ENCODE results near the gene UBE2R2. TPM values are rescaled to one million over a fixed set of nuclear protein-coding genes. Genes with fewer than 3 reads are reported as not detected.

The UBE2R2 gene
- total RNA-seq, 5 donors from 2014 or later (not counting 1 experiment from before 2014, with no cell fraction given): 23.8 to 29.3 (median 28.1) TPM

DNA sequence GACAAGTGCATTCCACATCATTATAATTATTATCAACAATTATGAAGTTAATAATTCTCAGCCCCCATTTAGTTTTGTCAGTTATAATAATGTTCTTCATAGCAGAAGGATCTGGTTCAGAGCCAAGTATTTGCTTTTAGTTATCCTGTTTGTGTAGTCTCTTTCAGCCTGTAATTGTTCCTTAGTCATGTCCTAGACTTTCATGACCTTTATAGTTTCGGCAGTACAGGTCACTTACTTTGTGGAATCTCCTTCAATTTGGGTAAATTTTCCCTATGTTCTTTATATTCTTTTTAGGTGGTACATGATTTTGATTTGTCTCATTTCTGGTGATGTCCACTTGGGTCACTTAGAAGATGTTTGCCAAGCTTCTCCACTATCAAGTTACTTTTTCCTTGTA is 34.3 kb downstream of the UBE2R2 start:
- Histone ChIP-seq H3K4me1 (ENCODE audit: control insufficient read depth in 1 of 2, extremely low read depth in 1 of 2, insufficient read depth in 2 of 2, low read length in 2 of 2) (peaks cover 13 to 15% of the 10 kb centered on the region in 2 experiments), H3K9me3 (no peaks in the 10 kb centered on the region), H3K4me3 (ENCODE audit: control insufficient read depth in 1 of 2, extremely low read depth in 1 of 2, low read length in 1 of 2) (no peak overlapping the region), H3K27me3 (replicated peaks in 1 of 2; ENCODE audit: control insufficient read depth in 2 of 2, extremely low read depth in 1 of 2, insufficient read depth in 2 of 2, low read length in 1 of 2) (no peaks in the 10 kb centered on the region), H3K27ac (ENCODE audit: low read length) (no peak overlapping the region), H3K36me3 (ENCODE audit: control insufficient read depth in 2 of 2, extremely low read depth in 1 of 2, insufficient read depth in 1 of 2, low read length in 1 of 2) (no peaks in the 10 kb centered on the region)
- DNase-seq (no peak), ATAC-seq (replicated peaks in 1 of 4) (no peak)
- ChIA-PET CTCF (interaction anchor here in 1 of 2 donors (7.4 kb wide), 1 partner anchor 37 kb away, joined by 78 read pairs; the partner anchor contains the start of gene UBE2R2), POLR2A (interaction anchor here in 1 of 2 donors (0.6 kb wide), 1 partner anchor 617 kb away, joined by 3 read pairs; no protein-coding TSS in a partner anchor)
- Mint-ChIP-seq H3K9me3 (no peaks in the 10 kb centered on the region), H3K4me3 (no peak overlapping the region), H3K4me1 (peaks cover 47 to 58% (median 54%) of the 10 kb centered on the region in 3 donors), H3K27ac (peak overlapping the region; percentile 13 to 29), H3K36me3 (peaks cover 10% of the 10 kb centered on the region), H3K27me3 (no peaks in the 10 kb centered on the region)
- no CpG with 5 or more reads among the region's 1 CpG for WGBS (ENCODE audit: insufficient coverage)

- Histone ChIP-seq H3K27me3 (replicated peaks in 1 of 2; ENCODE audit: control insufficient read depth in 2 of 2, extremely low read depth in 1 of 2, insufficient read depth in 2 of 2, low read length in 1 of 2) (no peaks in the 10 kb centered on the region), H3K36me3 (ENCODE audit: control insufficient read depth in 2 of 2, extremely low read depth in 1 of 2, insufficient read depth in 1 of 2, low read length in 1 of 2) (no peaks in the 10 kb centered on the region), H3K27ac (ENCODE audit: low read length) (no peak overlapping the region), H3K4me1 (ENCODE audit: control insufficient read depth in 1 of 2, extremely low read depth in 1 of 2, insufficient read depth in 2 of 2, low read length in 2 of 2) (peaks cover 7 to 8% of the 10 kb centered on the region in 2 experiments), H3K9me3 (no peaks in the 10 kb centered on the region), H3K4me3 (ENCODE audit: control insufficient read depth in 1 of 2, extremely low read depth in 1 of 2, low read length in 1 of 2) (no peak overlapping the region)
- H3K27ac Mint-ChIP-seq: no peak overlapping the region
- peaks cover 46 to 52% (median 46%) of the 10 kb centered on the region in 3 donors for H3K4me1 Mint-ChIP-seq
- ATAC-seq (replicated peaks in 1 of 4) (peak; percentile 54 to 79 (median 64)), DNase-seq (peak; percentile 16 to 76 (median 47))
- no peaks in the 10 kb centered on the region for H3K9me3 Mint-ChIP-seq
- ChIA-PET CTCF (interaction anchor here (0.6 to 7.4 kb wide), 4 partner anchors 15 to 40 kb away, joined by 3 to 78 read pairs (median 12); partner anchors contain the start of gene UBE2R2 (in 1 of the 2)), POLR2A (interaction anchor here in 1 of 2 donors (0.6 kb wide), 1 partner anchor 68 kb away, joined by 3 read pairs; no protein-coding TSS in a partner anchor)
- H3K27me3 Mint-ChIP-seq: no peaks in the 10 kb centered on the region
- H3K36me3 Mint-ChIP-seq: peaks cover 7% of the 10 kb centered on the region
- H3K4me3 Mint-ChIP-seq: no peak overlapping the region
- WGBS (ENCODE audit: insufficient coverage): no CpG with 5 or more reads among the region's 8 CpGs
Measured at GRCh38 chr9:33852216-33852826, 35.4 kb downstream of the UBE2R2 start.

DNA sequence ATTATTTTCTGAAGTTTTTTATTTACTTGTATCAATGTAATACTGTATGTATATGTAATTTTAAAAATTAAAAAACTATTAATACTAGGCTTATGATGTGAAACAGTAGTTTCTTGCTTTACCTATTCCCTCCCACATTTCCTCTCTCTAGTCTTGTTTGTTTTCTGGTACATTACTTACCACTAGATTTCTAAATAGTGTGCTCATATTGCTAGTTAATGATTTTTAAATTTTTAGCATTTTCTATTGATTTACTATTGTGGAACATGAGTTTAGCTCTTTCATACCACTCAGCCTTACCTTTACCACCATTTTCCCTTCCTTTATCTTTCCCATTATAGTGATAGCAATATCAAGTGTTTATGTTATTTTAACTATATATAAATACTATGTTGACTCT is 39.3 kb downstream of the UBE2R2 start:
- Mint-ChIP-seq H3K27me3 (no peaks in the 10 kb centered on the region), H3K9me3 (no peaks in the 10 kb centered on the region), H3K36me3 (peaks cover 11% of the 10 kb centered on the region), H3K4me3 (no peak overlapping the region), H3K27ac (peak overlapping the region in 1 of 2 donors; percentile 16), H3K4me1 (peaks cover 45 to 47% (median 45%) of the 10 kb centered on the region in 3 donors)
- Histone ChIP-seq H3K4me3 (ENCODE audit: control insufficient read depth in 1 of 2, extremely low read depth in 1 of 2, low read length in 1 of 2) (no peak overlapping the region), H3K27me3 (replicated peaks in 1 of 2; ENCODE audit: control insufficient read depth in 2 of 2, extremely low read depth in 1 of 2, insufficient read depth in 2 of 2, low read length in 1 of 2) (no peaks in the 10 kb centered on the region), H3K27ac (ENCODE audit: low read length) (no peak overlapping the region), H3K9me3 (no peaks in the 10 kb centered on the region), H3K36me3 (ENCODE audit: control insufficient read depth in 2 of 2, extremely low read depth in 1 of 2, insufficient read depth in 1 of 2, low read length in 1 of 2) (no peaks in the 10 kb centered on the region), H3K4me1 (ENCODE audit: control insufficient read depth in 1 of 2, extremely low read depth in 1 of 2, insufficient read depth in 2 of 2, low read length in 2 of 2) (peaks cover 4 to 10% of the 10 kb centered on the region in 2 experiments)
- POLR2A ChIA-PET: interaction anchor here (0.6 kb wide), 2 partner anchors 22 kb away, joined by 3 read pairs; no protein-coding TSS in a partner anchor
- ATAC-seq (replicated peaks in 1 of 4): no peak
- no peak for DNase-seq
- CTCF ChIA-PET: no interaction called here

DNA sequence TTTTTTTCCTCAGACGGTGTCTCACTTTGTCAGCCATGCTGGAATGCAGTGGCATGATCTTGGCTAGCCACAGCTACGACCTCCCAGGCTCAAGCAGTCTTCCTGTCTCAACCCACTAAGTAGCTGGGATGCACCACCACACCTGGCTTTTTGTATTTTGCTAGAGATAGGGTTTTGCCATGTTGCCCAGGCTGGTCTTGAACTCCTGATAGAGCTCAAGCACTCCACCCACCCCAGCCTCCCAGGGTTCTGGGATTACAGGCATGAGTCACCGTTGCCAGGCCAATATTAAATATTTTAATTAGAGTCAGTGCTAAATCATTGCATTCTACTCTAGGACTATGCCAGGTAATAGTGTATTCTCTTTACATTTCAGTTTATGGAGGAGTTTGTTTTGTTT is 41.5 kb downstream of the UBE2R2 start:
- H3K9me3 ChIP-seq: no peaks in the 10 kb centered on the region
- no peaks in the 10 kb centered on the region for H3K36me3 ChIP-seq (ENCODE audit: control insufficient read depth in 2 of 2, extremely low read depth in 1 of 2, insufficient read depth in 1 of 2, low read length in 1 of 2)
- peaks cover 50 to 58% (median 51%) of the 10 kb centered on the region in 3 donors for H3K4me1 Mint-ChIP-seq
- H3K4me1 ChIP-seq (ENCODE audit: control insufficient read depth in 1 of 2, extremely low read depth in 1 of 2, insufficient read depth in 2 of 2, low read length in 2 of 2): peaks cover 4 to 6% of the 10 kb centered on the region in 2 experiments
- no CpG with 5 or more reads among the region's 3 CpGs for WGBS (ENCODE audit: insufficient coverage)
- ATAC-seq (replicated peaks in 1 of 4) (no peak), DNase-seq (no peak)
- H3K27me3 Mint-ChIP-seq: no peaks in the 10 kb centered on the region
- ChIA-PET POLR2A (no interaction called here), CTCF (interaction anchor here (0.6 to 1.7 kb wide), 3 partner anchors 44 to 83 kb away, joined by 3 to 7 read pairs (median 4); no protein-coding TSS in a partner anchor)
- peaks cover 14% of the 10 kb centered on the region for H3K36me3 Mint-ChIP-seq
- H3K27ac Mint-ChIP-seq: no peak overlapping the region
- no peak overlapping the region for H3K27ac ChIP-seq (ENCODE audit: low read length)
- no peak overlapping the region for H3K4me3 ChIP-seq (ENCODE audit: control insufficient read depth in 1 of 2, extremely low read depth in 1 of 2, low read length in 1 of 2)
- no peaks in the 10 kb centered on the region for H3K9me3 Mint-ChIP-seq
- no peaks in the 10 kb centered on the region for H3K27me3 ChIP-seq (replicated peaks in 1 of 2; ENCODE audit: control insufficient read depth in 2 of 2, extremely low read depth in 1 of 2, insufficient read depth in 2 of 2, low read length in 1 of 2)
- H3K4me3 Mint-ChIP-seq: no peak overlapping the region

DNA sequence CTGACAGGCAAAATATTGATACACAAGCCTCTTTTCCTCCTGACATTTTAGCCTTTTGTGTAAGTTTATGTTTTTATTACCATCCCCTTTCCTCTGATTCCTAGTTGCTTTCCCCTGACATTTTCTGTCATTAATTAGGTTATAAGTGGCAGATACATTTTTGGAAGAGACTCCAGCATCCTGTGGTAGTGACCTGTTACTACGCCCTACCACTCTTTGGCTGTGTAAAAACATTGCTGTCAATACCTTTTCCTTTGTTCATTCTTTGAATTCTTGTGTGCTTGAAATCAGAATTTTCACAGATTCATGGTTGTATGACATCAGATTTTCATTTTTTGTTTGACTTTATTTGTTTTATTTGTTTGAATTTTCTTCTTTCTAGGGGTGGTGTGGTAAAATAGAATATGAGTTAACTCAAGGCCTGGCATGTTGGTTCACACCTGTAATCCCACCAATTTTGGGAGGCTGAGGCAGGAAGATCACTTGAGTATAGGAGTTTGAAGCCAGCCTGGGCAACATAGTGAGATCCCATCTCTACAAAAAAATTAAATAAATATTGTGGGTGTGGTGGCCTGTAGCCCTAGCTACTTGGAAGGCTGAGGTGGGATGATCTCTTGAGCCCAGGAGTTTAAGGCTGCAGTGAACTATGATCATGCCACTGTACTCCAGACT is 43.4 kb downstream of the UBE2R2 start:
- Histone ChIP-seq H3K9me3 (no peaks in the 10 kb centered on the region), H3K4me1 (ENCODE audit: control insufficient read depth in 1 of 2, extremely low read depth in 1 of 2, insufficient read depth in 2 of 2, low read length in 2 of 2) (peaks cover 4 to 6% of the 10 kb centered on the region in 2 experiments), H3K27ac (ENCODE audit: low read length) (no peak overlapping the region), H3K27me3 (replicated peaks in 1 of 2; ENCODE audit: control insufficient read depth in 2 of 2, extremely low read depth in 1 of 2, insufficient read depth in 2 of 2, low read length in 1 of 2) (no peaks in the 10 kb centered on the region), H3K4me3 (ENCODE audit: control insufficient read depth in 1 of 2, extremely low read depth in 1 of 2, low read length in 1 of 2) (no peak overlapping the region), H3K36me3 (ENCODE audit: control insufficient read depth in 2 of 2, extremely low read depth in 1 of 2, insufficient read depth in 1 of 2, low read length in 1 of 2) (peaks cover 0 to 5% of the 10 kb centered on the region in 2 donors)
- Mint-ChIP-seq H3K27me3 (no peaks in the 10 kb centered on the region), H3K27ac (no peak overlapping the region), H3K36me3 (peaks cover 9% of the 10 kb centered on the region), H3K9me3 (no peaks in the 10 kb centered on the region), H3K4me3 (no peak overlapping the region), H3K4me1 (peaks cover 40 to 53% (median 47%) of the 10 kb centered on the region in 3 donors)
- ChIA-PET POLR2A (no interaction called here), CTCF (no interaction called here)
- 100% methylated on average over 1 of the region's 1 CpG for WGBS (ENCODE audit: insufficient coverage)
- ATAC-seq (replicated peaks in 1 of 4): peak in 1 of 4 experiments; percentile 38
- DNase-seq: peak in 1 of 35 experiments; percentile 9

- POLR2A ChIA-PET: interaction anchor here in 1 of 2 donors (0.6 kb wide), 1 partner anchor 12 kb away, joined by 3 read pairs; no protein-coding TSS in a partner anchor
- Histone ChIP-seq H3K27ac (ENCODE audit: low read length) (no peak overlapping the region), H3K36me3 (ENCODE audit: control insufficient read depth in 2 of 2, extremely low read depth in 1 of 2, insufficient read depth in 1 of 2, low read length in 1 of 2) (peaks cover 0 to 5% of the 10 kb centered on the region in 2 donors), H3K27me3 (replicated peaks in 1 of 2; ENCODE audit: control insufficient read depth in 2 of 2, extremely low read depth in 1 of 2, insufficient read depth in 2 of 2, low read length in 1 of 2) (no peaks in the 10 kb centered on the region), H3K4me3 (ENCODE audit: control insufficient read depth in 1 of 2, extremely low read depth in 1 of 2, low read length in 1 of 2) (no peak overlapping the region), H3K4me1 (ENCODE audit: control insufficient read depth in 1 of 2, extremely low read depth in 1 of 2, insufficient read depth in 2 of 2, low read length in 2 of 2) (peaks cover 4 to 6% of the 10 kb centered on the region in 2 experiments), H3K9me3 (no peaks in the 10 kb centered on the region)
- H3K4me1 Mint-ChIP-seq: peaks cover 37 to 53% (median 42%) of the 10 kb centered on the region in 3 donors
- H3K4me3 Mint-ChIP-seq: no peak overlapping the region
- ATAC-seq (replicated peaks in 1 of 4) (no peak), DNase-seq (no peak)
- WGBS (ENCODE audit: insufficient coverage): 100% methylated on average over 3 of the region's 10 CpGs
- H3K27me3 Mint-ChIP-seq: no peaks in the 10 kb centered on the region
- CTCF ChIA-PET: interaction anchor here in 1 of 2 donors (0.6 kb wide), 1 partner anchor 11 kb away, joined by 7 read pairs; no protein-coding TSS in a partner anchor
- no peaks in the 10 kb centered on the region for H3K9me3 Mint-ChIP-seq
- no peak overlapping the region for H3K27ac Mint-ChIP-seq
- peaks cover 10% of the 10 kb centered on the region for H3K36me3 Mint-ChIP-seq
Measured at GRCh38 chr9:33861917-33862453, 45.0 kb downstream of the UBE2R2 start.

Data from T-cell (primary cell).